NCI-H526 treated with DMSO at 0.1 percent for 48 hours (cell line): ENCODE results near the gene SNRNP200.
"Not testable (repeated sequence)": the region's sequence is repeated elsewhere in the genome, so short reads cannot be mapped to it uniquely, and the experiment has no call there.

ENCODE experiments used
- DNase-seq: peaks from one replicate; lab custom pipeline; 2025; lab: John Stamatoyannopoulos, UW

Gene SNRNP200

DNA sequence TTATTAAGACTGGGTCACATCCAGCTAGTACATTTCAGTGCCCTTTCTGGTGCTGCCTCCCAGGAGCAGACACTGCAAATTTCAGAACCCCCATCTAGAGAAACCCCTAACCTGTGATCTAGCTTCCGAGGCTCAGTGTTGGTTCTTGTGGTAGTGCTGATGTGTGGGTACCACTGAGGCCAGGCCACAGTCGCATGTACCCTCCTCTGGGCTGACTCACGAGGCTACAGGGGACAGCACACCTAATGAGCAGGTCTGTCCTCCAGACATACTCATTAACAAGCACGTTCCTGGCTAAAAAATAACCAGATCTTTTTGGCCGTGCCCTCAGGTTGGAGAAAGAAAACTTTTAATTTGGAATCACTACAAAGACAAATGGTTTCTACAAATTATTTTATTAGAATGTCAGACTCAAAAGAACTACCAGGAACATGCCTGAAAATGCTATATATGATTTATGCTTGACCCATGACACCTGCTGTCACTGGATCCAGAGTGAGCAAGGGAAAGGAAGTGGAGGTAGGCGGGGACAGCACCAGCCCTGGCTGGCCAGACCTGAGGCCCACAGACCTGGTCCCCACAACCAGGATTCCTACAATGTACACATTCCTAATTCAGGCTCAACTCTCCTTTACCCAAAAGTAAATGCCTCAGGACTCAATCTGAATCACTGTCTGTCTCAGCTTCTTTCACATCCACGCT lies 30.8 kb downstream of the SNRNP200 start:
- DNase-seq: no peak

DNA sequence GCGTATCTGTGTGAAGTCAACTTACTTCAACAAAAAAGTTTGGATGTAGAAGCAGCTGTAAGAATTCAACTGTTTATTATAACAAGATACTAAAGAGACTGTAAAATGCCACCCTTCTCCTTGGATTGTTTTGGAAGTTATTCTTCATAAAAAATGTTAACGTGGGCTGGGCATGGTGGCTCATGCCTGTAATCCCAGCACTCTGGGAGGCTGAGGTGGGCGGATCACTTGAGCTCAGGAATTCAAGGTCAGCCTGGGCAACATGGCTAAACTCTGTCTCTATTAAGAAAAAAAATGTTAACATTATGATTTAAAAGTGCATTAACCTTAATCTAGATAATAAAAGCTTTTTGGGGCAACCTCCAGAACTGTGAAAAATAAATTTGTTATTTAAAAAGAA lies 31.6 kb downstream of the SNRNP200 start:
- DNase-seq: no peak

DNA sequence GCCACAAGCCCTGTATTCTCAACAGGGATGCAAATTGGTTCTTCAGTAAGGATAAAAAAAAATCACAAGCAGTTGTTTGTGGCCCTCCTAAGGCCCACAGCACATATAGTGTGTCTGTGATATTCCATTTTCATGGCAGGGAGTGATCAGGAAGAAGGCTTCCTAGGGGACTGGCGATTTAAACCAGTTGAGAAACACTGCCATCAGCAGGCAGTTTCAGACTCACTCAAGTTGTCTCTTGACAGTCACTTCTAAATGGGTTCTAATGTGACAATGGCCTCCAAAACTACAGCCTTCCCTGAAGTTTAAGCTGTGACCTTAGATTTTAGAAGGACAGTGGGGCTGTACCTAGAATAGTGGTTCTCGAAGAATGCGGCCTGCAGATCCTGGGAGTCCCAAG lies 33.4 kb downstream of the SNRNP200 start:
- no peak for DNase-seq

DNA sequence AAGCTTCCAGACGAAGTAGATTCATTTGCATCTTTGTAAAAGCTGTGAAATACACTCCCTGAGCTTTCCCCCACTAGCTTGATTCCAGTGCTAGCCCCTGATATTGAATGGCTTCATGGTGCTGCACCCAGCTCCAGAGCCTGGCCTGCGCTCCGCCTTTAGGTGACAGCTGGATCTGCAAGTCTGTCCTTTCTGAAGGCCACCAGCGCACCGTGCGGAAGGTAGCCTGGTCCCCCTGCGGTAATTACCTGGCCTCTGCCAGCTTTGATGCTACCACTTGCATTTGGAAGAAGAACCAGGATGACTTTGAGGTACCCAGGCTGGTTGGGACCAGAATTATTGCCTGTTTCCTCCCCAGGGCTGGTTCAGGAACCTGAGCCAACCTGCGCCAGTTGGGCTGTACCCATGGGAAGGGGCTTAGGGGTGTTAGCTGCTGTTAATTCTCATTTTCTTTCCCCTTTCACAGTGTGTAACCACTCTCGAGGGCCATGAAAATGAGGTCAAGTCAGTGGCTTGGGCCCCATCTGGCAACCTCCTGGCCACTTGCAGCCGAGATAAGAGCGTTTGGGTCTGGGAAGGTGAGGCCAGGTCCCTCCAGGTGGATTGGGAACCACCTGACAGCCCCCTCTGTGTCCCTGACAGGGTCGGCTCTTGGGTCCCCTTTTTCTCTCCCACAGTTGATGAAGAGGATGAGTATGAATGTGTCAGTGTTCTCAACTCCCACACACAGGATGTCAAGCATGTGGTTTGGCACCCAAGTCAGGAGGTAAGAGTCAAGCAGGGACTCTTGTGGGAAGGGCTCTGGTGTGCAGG lies 38.0 kb downstream of the SNRNP200 start:
- no peak for DNase-seq

DNA sequence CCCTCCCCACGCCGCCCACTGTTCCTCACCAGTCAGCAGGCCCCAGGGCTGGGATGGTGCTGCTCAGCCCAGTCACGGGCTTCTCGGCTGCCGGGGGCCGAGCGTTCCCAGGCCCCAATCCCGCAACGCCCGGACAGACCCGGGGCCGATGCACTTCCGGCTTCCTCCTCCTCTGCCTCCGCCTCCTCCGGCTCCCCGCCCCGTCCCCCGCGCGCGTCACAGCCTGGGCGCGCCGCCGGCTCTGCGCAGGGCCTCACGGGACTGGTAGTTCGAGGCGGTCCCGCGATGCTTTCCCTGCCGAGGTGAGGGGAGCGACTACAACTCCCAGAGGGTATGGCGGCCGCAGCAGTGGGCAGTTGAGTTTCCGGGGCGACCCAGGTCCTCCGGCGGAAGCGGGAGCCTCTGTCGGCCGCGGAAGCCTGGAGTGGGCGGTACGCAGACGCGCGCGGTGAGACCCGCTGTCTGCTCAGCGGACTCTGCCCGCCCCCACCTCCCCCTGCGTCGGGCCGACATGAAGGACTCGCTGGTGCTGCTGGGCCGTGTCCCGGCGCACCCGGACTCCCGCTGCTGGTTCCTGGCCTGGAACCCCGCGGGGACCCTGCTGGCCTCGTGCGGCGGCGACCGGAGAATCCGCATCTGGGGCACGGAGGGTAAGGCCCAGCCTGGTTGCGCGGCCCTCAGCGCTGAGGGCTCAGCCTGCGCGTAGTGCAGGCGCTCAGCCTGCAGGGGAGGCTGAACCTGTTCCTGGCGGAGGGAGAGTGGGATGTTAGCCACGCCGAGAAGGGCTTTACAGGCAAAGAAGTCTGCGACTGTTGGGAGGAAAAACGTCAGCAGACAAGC lies 39.3 kb downstream of the SNRNP200 start, which contains the start of the genes CIAO1 and TMEM127:
CIAO1 (plus strand) TSS at position 386 of the 840 bp plus-strand sequence; CDS start at position 512, 126 bp downstream.
TMEM127 (minus strand) TSS at position 158 of the 840 bp plus-strand sequence. CDS start 616 bp downstream, outside the sequence.
- peak; percentile 94 for DNase-seq

DNA sequence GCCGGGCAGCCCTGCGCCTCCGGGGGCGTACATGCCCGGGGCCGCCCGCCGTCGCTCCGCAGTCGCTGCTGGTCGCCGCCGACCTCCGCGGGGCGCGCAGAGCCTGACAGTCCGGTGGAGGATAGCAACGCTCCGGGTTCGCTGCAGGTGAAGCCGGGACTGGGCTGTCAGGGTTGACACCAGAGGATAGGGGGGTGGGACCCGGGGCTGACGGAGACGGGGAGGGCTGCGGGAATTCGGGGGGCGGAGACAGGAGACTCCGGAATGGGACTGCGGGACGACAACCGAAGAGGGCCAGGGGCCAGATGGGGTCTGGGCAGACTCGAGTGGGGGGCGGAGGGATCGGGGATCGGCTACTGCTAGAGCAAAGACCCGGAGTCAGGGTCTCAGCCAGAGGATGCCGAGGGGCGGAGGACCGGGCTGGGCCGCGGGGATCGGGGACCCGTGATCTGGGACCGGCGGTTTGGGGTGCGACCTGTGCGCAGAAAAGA lies 40.0 kb downstream of the SNRNP200 start:
- DNase-seq: no peak

DNA sequence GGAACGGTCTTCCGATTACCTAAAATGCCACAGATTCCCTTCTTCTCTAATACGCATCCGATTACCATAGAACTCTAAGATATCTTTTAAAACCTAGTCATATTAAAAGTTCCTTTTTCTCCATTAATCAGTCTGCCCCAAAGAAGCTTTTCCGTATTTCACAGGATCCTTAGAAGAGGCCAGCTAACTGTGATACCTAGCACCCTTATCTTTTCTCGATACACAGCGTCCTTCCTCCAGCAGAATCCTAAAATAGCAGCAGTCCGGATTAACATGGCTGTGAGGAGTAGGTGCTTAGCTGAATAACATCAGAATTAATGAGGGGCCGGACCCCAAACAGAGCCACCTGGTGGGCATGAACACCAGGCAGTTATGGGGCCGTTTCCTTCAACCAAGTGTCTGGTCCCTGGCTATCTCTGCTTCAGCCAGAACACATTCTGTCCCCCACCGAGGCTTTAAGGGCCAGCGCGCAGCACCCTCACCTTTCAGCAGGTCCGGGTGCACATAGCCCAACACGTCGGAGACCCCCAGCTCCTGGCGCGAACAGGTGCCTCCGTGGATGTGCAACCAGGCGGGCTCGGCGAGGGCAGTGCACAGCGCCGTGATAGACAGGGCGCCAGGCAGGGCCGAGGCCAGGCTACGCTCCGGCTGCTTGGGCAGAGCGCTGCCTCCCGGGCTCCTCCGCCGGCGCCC lies 40.5 kb downstream of the SNRNP200 start:
- DNase-seq: peak; percentile 13

DNA sequence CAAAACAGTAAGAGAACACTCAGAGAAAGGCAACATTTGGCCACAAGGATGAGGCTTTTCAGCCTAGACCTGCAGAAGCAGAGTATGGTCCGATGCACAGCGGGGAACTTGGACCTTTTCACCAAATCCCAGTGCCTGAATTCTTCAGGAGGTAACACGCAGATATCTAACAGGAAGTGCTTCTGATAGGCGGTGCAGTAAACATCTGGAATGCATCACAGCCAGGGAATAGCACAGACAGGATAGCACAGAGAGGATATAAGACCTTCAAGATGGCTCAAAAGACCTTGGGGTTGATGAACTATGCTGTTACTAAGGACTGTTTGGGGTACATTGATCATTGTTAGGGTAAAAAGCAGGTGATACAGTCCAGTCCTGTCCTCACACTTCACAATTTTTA lies 41.3 kb downstream of the SNRNP200 start:
- DNase-seq: no peak

DNA sequence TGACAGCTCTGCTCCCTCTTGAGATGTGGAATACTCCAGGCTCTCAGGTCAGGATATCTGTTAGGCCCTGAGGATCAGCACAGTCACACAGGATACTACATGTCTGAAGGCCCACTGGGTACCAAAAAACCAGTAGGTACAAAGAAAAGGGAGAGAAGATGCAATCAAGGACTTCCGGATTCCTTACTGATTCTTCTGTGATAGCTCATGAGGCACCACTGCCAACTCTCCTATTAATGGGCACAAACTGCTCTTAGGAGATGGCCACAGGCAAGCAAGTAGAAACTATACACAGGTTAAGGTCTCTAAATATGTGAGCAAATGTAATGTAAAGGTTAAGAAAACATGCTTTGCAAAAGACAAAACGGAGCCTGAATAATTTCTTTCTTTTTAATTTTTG lies 43.0 kb downstream of the SNRNP200 start:
- no peak for DNase-seq

DNA sequence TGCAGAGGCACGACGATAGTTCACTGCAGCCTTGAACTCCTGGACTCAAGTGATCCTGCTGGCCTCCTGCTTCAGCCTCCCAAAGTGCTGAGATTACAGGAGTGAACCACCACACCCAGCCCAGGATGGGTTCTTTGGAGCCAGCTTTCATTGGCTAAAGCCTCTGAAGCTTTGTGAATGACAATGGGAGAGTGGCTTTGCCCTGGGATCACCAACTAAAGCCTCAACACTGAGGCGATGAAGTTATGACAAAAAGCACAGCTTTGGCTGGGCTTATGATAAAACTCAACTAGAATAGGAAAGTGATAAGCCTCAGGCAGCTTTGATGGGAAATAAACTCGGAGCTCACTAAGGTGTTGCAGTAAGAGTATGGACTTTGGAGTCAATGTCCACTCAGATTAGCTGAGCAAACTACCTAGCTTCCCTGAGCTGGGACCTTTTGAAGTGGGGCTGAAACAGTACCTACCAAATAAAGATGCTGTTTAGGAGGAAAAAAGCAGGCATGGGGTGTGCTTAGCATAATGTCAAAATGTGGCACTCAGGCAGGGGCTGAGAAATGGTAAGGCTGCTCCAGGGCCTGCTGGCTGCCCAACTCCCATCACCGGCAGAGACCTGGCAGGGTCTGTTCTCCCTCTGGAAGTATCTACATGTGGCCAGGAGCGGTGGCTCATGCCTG lies 43.9 kb downstream of the SNRNP200 start:
- DNase-seq: no peak

DNA sequence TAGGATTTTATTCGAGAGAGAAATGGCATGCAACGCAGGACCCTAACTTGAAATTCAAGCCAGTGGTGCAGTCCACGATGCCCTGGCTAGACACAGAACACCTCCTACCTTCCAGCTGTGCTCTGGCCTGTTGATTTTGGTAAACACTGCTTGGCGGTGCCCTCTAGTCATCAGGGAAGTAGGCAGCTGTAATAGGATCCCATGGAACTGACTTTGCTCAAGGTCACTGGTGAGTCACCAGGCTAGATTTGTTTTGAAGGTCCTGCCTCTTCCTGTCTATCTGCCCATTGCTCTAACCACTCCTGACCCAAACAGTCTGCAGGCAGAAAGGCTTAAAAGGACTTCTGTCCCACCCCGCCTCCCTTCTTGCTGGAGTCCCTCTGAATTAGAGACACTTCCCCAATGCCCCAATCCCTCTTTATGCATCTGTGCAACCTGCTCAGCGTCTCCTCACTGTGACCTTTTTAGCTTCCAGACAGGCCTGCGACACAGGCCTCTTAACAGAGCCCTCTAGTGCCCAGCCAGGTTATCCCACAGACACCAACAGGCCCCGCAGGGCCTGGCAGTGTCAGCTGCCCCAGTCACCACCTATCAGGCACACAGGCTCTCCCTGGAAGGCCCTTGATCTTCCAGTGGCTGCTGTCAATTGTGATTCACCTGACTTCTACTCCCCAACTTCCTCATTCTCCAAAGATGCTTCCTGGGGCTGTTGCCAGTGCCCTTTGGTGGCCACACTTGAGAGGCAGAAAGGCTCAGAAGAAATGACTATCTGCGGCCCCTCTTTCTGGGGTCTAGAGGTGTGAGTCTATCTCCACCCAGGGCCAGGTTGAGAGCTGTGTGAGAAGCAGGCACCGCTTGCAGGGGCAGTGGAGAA lies 44.7 kb downstream of the SNRNP200 start:
- DNase-seq: no peak

DNA sequence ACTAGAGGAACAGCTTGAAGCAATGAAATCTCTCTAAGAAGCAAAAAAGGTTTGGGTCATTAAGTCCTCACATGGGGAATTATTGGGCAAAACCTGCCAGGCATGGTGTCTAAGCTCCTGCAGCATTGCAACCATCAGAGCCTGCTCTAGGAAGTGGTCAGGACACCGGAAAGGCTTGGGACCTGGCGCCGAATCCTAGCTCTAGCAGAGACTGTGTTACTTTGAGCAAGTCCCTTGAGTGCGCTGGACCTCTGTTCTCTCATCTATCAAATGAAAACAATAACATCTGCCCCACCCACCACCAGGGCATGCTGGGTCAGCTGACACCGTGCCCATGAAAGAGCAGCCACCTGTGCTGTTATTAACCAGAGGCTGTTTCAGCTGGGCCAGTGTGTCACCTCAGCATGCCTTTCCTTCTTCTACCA lies 45.8 kb downstream of the SNRNP200 start:
- DNase-seq: no peak

DNA sequence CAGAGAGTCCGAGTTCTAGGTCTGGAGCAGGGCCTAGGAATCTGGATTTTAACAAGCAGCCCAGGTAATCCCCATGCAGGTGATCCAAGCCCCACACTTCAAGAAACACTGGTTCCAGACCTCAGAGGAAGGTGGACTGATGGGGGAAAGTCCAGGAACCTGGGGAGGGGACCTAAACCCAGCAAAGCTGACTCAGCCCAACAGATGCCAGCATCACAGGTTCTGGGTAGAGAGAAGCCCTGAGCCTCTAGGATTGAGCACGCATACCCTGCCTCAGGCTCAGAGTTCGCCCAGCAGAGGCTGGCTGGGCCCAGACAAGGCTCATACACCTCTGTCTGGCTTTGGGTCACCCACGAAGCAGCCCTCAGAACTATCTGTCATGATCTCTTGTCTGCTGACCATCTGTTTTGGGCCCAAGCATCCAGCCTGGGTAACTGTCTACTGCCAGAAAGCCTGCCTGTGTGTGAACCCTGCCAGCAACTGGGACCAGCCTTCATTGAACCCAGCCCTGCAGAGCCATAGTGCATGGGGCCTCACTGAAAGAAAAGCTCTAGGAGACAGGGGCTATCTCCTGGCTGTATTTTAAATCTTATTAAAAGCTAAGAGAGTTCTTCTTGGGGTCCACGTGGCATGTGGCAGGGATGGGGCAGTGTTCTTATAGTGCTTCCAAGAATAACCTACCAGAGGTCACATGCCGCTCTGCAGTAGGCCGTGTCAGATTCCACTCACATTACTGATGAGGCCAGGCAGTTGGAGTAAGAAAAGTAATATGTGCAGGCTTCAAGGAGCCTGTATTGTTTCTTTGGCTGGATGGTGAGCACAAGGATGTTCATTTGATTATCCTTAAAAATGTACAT lies 47.0 kb downstream of the SNRNP200 start:
- no peak for DNase-seq

DNA sequence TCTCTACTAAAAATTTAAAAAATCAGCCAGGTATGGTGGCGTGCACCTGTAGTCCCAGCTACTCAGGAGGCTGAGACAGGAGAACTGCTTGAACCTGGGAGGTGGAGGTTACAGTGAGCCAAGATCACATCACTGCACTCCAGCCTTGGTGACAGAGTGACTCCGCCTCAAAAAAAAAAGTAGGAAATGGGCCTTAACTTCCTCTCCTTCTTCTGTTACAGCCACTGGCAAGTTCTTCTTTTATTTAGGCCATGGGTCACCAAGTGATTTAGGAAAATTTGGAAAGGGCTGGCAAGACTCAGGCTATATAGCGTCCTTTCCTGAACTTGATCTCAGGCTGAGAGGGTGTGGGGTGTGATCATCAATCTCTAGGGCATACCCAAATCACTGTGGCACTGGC lies 47.6 kb downstream of the SNRNP200 start:
- not testable (repeated sequence) for DNase-seq

DNA sequence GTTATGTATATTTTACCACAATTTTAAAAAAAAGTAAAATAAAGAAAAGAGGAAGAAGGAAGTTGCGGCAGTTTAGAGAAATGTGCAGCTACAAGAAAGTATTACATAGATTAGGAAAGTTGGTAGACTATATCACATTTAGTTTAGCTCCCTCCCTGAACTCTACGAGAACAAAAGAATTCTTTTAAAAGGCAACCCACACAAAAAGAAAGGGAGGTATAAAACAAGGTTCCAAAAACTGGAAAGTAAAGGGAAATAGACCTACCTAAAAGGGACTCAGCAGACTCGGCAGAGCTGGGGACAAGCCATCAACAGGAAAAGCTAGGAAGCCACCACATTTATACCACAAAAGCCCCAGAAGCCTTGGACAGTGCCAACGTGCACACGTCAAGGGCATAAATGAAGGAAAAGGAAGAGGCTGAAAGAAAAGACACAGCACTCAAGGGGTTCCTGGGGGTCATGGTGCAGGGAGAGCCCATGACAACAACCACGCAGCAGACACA lies 48.7 kb downstream of the SNRNP200 start:
- no peak for DNase-seq

DNA sequence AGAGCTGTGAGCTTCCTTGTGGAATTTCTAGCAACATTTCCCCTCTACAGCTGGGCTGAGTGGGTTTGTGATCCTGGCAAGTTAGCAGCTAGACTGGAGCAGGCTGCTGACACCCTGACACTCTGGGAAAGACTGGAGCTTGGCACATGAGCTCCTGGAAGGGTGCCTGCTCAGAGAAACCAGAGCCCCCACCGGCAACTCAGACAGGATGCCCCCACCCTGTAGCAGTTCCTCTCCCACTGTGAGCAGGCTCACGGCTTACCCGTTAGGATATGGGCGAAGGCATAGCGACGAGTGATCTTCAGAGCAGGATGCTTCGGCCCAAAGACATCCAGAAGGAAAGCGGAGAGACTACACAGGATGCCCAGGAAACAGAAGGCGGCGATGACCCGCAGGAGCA lies 50.8 kb downstream of the SNRNP200 start:
- no peak for DNase-seq

DNA sequence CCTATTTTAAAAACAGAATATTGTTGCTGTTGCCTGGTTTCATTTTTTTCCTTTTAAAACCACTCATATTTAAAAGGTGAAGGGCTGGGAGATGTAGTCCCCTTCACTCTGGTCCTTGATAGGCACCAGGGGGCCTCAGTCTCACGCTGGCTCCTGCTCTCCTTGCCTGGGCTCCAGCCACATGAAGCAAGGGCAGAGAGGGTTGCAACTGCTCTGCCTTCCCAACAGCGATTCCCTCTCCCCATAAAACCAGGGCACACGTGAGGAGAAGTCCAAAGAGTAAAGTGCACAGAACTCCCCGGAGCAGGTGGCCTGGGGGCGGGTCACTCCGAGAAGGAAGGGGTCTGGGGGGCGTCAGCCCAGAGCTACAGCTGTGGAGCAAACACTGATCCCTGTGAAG lies 52.3 kb downstream of the SNRNP200 start:
- no peak for DNase-seq

DNA sequence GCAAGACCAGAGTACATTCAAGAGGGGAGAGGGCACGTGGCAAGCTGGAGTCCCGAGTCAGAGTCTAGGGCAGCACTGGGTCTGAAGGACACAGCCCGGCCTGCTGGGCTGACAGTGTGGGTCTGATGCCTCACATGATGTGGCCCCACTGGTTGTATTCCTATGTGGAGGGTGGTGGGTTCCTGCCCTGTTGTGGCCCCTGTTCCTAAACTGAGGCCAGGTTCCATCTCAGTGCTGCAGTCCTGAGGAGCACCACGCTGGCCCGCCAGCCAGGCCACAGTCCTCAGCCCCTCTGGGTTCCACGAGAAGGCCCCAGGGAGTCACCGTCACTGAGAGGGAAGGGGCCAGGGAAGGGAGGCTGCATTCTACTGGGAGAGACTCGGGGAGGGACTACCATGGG lies 52.8 kb downstream of the SNRNP200 start:
- DNase-seq: no peak
